Measurements from ENCODE around the gene LIN7A.

LIN7A gene

GRCh38 chr12:80857311-80857710 is 80.4 kb downstream of the LIN7A start:
- no peak for DNase-seq

- no peak for DNase-seq
These were observed 88.4 kb downstream of the LIN7A start for GRCh38 chr12:80849337-80849736.

- no peak for DNase-seq
These were observed 88.9 kb downstream of the LIN7A start for GRCh38 chr12:80848858-80849257.

- no peak for DNase-seq
These were observed 90.2 kb downstream of the LIN7A start for GRCh38 chr12:80847575-80847974.

GRCh38 chr12:80846952-80847351 is 90.8 kb downstream of the LIN7A start:
- DNase-seq = no peak

GRCh38 chr12:80845639-80846038 is 92.1 kb downstream of the LIN7A start:
- no peak for DNase-seq

GRCh38 chr12:80843969-80844368 is 93.8 kb downstream of the LIN7A start:
- no peak for DNase-seq

GRCh38 chr12:80838708-80839107 is 99.0 kb downstream of the LIN7A start:
- no peak for DNase-seq

- DNase-seq = no peak
These were observed 99.6 kb downstream of the LIN7A start for GRCh38 chr12:80838024-80838658.

- no peak for DNase-seq
These were observed 100.3 kb downstream of the LIN7A start for GRCh38 chr12:80837342-80837978.

- no peak for DNase-seq
These were observed 103.0 kb downstream of the LIN7A start for GRCh38 chr12:80834724-80835123.

- DNase-seq = no peak
These were observed 107.1 kb downstream of the LIN7A start for GRCh38 chr12:80830533-80831088.

GRCh38 chr12:80829767-80830166 is 108.0 kb downstream of the LIN7A start:
- DNase-seq = no peak

GRCh38 chr12:80825506-80825905 is 112.2 kb downstream of the LIN7A start:
- no peak for DNase-seq

- DNase-seq = no peak
These were observed 114.3 kb downstream of the LIN7A start for GRCh38 chr12:80823393-80823792.

GRCh38 chr12:80821513-80822000 is 116.2 kb downstream of the LIN7A start:
- no peak for DNase-seq

GRCh38 chr12:80818878-80819277 is 118.9 kb downstream of the LIN7A start:
- DNase-seq = no peak

GRCh38 chr12:80815351-80815750 is 122.4 kb downstream of the LIN7A start:
- DNase-seq = no peak

- DNase-seq = no peak
These were observed 123.3 kb downstream of the LIN7A start for GRCh38 chr12:80814453-80814852.

- no peak for DNase-seq
These were observed 123.9 kb downstream of the LIN7A start for GRCh38 chr12:80813820-80814219.

GRCh38 chr12:80811957-80812708 is 125.6 kb downstream of the LIN7A start:
- no peak for DNase-seq

- DNase-seq = no peak
These were observed 126.9 kb downstream of the LIN7A start for GRCh38 chr12:80810874-80811273.

GRCh38 chr12:80807640-80808288 is 130.0 kb downstream of the LIN7A start:
- DNase-seq = no peak
